Tibial nerve (tissue), 4 donors: Measurements from ENCODE around the gene COL6A5.

Experiments used
- CTCF ChIP-seq, 5 experiments: fragments of 200-600 bp in 3 of 5; fragments of 450-650 bp in 2 of 5; sonication (generic) in 3 of 5; IDR thresholded peaks; one replicate each; pipeline ENCODE4 v1.5.1; 2016 to 2019; ENCODE audit warnings: antibody characterized with exemption in 5 of 5, mild to moderate bottlenecking in 3 of 5, moderate library complexity in 2 of 5
- EP300 ChIP-seq, 2 donors: sonication (generic); formaldehyde crosslinking; IDR thresholded peaks; one replicate each; pipeline ENCODE4 v1.6.1; 2017; ENCODE audit warnings: antibody characterized with exemption in 2 of 2, mild to moderate bottlenecking in 1 of 2
- POLR2A ChIP-seq, 2 donors: fragments of 450-650 bp; IDR thresholded peaks; one replicate each; pipeline ENCODE4 v1.6.1; 2017; ENCODE audit warnings: antibody characterized with exemption in 2 of 2, mild to moderate bottlenecking in 2 of 2, moderate library complexity in 2 of 2

DNA sequence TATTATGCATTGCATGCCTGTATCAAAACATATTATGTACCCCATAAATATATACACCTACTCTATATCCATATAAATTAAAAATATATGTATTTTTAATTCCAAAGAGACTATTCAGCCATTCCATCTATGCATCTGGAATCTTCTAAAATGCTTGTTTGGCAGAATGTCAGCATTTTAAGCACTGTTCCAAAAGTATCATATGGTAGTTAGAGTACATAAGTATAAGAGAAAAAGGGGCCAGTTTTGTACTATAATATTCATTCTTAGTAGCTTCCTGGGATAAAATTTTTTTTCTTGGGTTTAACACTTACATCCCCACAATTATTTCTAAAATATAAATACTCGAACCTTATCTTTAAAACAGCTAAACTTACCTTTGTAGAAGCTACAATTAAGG is 111.1 kb downstream of the COL6A5 start:
- TF ChIP-seq CTCF (IDR thresholded peaks at IDR 0.05) = no peak
- no peak for TF ChIP-seq POLR2A (IDR thresholded peaks at IDR 0.05)
- no peak for TF ChIP-seq EP300 (IDR thresholded peaks at IDR 0.05)
